CD1c-positive myeloid dendritic cell (primary cell): ENCODE data around the gene CLIP4.

Source experiments
- DNase-seq: peaks from one replicate; pipeline ENCODE4 v3.0.0-alpha.2; 2016; ENCODE audit errors: extremely low spot score

The CLIP4 gene

GRCh38 chr2:29220506-29221270 is 105.5 kb downstream of the CLIP4 start:
- DNase-seq = no peak

- DNase-seq = no peak
Observed at GRCh38 chr2:29222381-29223179, 107.4 kb downstream of the CLIP4 start.

- no peak for DNase-seq
Observed at GRCh38 chr2:29223257-29223656, 108.0 kb downstream of the CLIP4 start.

GRCh38 chr2:29223851-29224692 is 108.9 kb downstream of the CLIP4 start:
- peak; percentile 46 for DNase-seq

GRCh38 chr2:29224693-29225551 is 109.7 kb downstream of the CLIP4 start:
- no peak for DNase-seq

- no peak for DNase-seq
Observed at GRCh38 chr2:29225814-29226213, 110.6 kb downstream of the CLIP4 start.

- no peak for DNase-seq
Observed at GRCh38 chr2:29226375-29226774, 111.2 kb downstream of the CLIP4 start.

GRCh38 chr2:29226808-29227207 is 111.6 kb downstream of the CLIP4 start:
- no peak for DNase-seq

- DNase-seq = no peak
Observed at GRCh38 chr2:29227935-29228675, 112.9 kb downstream of the CLIP4 start.

GRCh38 chr2:29228947-29229346 is 113.7 kb downstream of the CLIP4 start:
- no peak for DNase-seq

GRCh38 chr2:29229640-29230039 is 114.4 kb downstream of the CLIP4 start:
- no peak for DNase-seq

- no peak for DNase-seq
Observed at GRCh38 chr2:29232041-29232440, 116.8 kb downstream of the CLIP4 start.

- DNase-seq = no peak
Observed at GRCh38 chr2:29233428-29233827, 118.2 kb downstream of the CLIP4 start.

GRCh38 chr2:29235411-29235810 is 120.2 kb downstream of the CLIP4 start:
- DNase-seq = no peak

- no peak for DNase-seq
Observed at GRCh38 chr2:29236074-29236473, 120.9 kb downstream of the CLIP4 start.

GRCh38 chr2:29238497-29238896 is 123.3 kb downstream of the CLIP4 start:
- DNase-seq = no peak
